ENCODE data around the gene IMMP2L.

The IMMP2L gene

GRCh38 chr7:111516612-111517011 lies 45.7 kb downstream of the IMMP2L start:
- Histone ChIP-seq H3K27ac (no peak overlapping the region), H3K4me3 (ENCODE audit: low read depth in 1 of 2, low read length in 1 of 2) (no peak overlapping the region), H3K9me3 (no peaks in the 10 kb centered on the region), H3K36me3 (no peaks in the 10 kb centered on the region), H3K4me1 (ENCODE audit: control insufficient read depth in 1 of 2, insufficient read depth in 1 of 2, low read depth in 1 of 2, low read length in 1 of 2) (no peaks in the 10 kb centered on the region), H3K27me3 (no peaks in the 10 kb centered on the region)
- TF ChIP-seq CTCF (IDR thresholded peaks at IDR 0.05) = no peak

- Histone ChIP-seq H3K4me3 (ENCODE audit: low read depth in 1 of 2, low read length in 1 of 2) (no peak overlapping the region), H3K27me3 (no peaks in the 10 kb centered on the region), H3K4me1 (ENCODE audit: control insufficient read depth in 1 of 2, insufficient read depth in 1 of 2, low read depth in 1 of 2, low read length in 1 of 2) (no peaks in the 10 kb centered on the region), H3K36me3 (no peaks in the 10 kb centered on the region), H3K9me3 (no peaks in the 10 kb centered on the region), H3K27ac (no peak overlapping the region)
- no peak for TF ChIP-seq CTCF (IDR thresholded peaks at IDR 0.05)
These were observed 48.7 kb downstream of the IMMP2L start for GRCh38 chr7:111513566-111513965.

GRCh38 chr7:111511845-111512244 lies 50.4 kb downstream of the IMMP2L start:
- no peak overlapping the region for H3K27ac ChIP-seq
- no peaks in the 10 kb centered on the region for H3K4me1 ChIP-seq (ENCODE audit: control insufficient read depth in 1 of 2, insufficient read depth in 1 of 2, low read depth in 1 of 2, low read length in 1 of 2)
- no peak for TF ChIP-seq CTCF (IDR thresholded peaks at IDR 0.05)
- no peaks in the 10 kb centered on the region for H3K36me3 ChIP-seq
- H3K4me3 ChIP-seq (ENCODE audit: low read depth in 1 of 2, low read length in 1 of 2) = no peak overlapping the region
- H3K27me3 ChIP-seq = no peaks in the 10 kb centered on the region
- H3K9me3 ChIP-seq = no peaks in the 10 kb centered on the region

DNA sequence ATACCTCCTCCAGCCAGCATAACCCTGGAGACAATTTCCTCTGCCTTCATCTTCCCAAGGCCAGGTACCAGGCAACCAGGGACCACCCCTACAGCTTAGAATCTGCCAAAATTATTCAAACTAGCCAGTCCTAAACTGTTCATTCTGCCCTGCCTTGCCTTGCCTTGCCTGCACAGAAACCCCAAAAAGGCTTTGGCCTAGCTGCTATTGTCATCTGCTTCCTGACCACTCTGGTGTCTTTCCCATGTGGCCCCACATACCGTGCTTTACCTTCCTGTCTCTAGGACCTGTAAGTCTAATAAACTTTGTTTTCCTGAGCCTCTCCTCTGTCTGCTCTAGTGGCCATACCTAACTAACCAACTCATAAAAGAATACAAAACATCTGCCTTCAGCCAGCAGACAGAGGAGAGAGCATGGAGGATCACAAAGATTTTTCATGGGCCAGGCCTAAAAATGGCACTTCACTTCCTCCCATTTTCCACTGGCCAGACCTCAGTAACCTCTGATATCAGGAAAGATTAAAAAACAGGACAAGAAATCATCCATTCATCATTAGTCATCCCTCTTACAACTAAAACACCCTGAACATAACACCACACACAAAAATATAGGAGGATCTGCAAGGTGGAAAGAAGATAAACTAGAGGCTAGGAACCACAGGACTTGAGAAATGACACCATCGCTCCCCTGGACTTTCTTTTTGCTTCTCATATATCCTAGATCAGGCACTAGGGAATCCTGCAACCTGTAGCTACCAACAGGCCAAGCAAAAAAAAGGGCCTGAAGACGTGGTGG lies 51.5 kb downstream of the IMMP2L start:
- Histone ChIP-seq H3K9me3 (no peaks in the 10 kb centered on the region), H3K4me3 (ENCODE audit: low read depth in 1 of 2, low read length in 1 of 2) (no peak overlapping the region), H3K36me3 (no peaks in the 10 kb centered on the region), H3K4me1 (ENCODE audit: control insufficient read depth in 1 of 2, insufficient read depth in 1 of 2, low read depth in 1 of 2, low read length in 1 of 2) (no peaks in the 10 kb centered on the region), H3K27me3 (no peaks in the 10 kb centered on the region), H3K27ac (no peak overlapping the region)
- no peak for TF ChIP-seq CTCF (IDR thresholded peaks at IDR 0.05)

- TF ChIP-seq CTCF (IDR thresholded peaks at IDR 0.05) = no peak
- Histone ChIP-seq H3K27ac (no peak overlapping the region), H3K4me1 (ENCODE audit: control insufficient read depth in 1 of 2, insufficient read depth in 1 of 2, low read depth in 1 of 2, low read length in 1 of 2) (no peaks in the 10 kb centered on the region), H3K9me3 (no peaks in the 10 kb centered on the region), H3K4me3 (ENCODE audit: low read depth in 1 of 2, low read length in 1 of 2) (no peak overlapping the region), H3K27me3 (no peaks in the 10 kb centered on the region), H3K36me3 (no peaks in the 10 kb centered on the region)
These were observed 52.2 kb downstream of the IMMP2L start for GRCh38 chr7:111510062-111510461.
